GM21529 (cell line): ENCODE results near the gene CDR2.

Source experiments
- ATAC-seq: cut with Tn5 transposase; IDR thresholded peaks from one replicate; pipeline ENCODE4 v1.9.1; 2021; ENCODE audit not compliant: unreplicated experiment

CDR2 gene

GRCh38 chr16:22325598-22326368, 48.6 kb downstream of the CDR2 start:
- ATAC-seq, result no peak

- no peak for ATAC-seq
Measured at GRCh38 chr16:22324787-22325597, 49.4 kb downstream of the CDR2 start.

GRCh38 chr16:22323959-22324786, 50.2 kb downstream of the CDR2 start:
- ATAC-seq, result no peak

- no peak for ATAC-seq
Measured at GRCh38 chr16:22323173-22323958, 51.1 kb downstream of the CDR2 start.

- no peak for ATAC-seq
Measured at GRCh38 chr16:22322741-22323140, 51.7 kb downstream of the CDR2 start.

GRCh38 chr16:22322021-22322471, 52.4 kb downstream of the CDR2 start:
- no peak for ATAC-seq

GRCh38 chr16:22321340-22322001, 52.9 kb downstream of the CDR2 start:
- ATAC-seq, result no peak

GRCh38 chr16:22320572-22321339, 53.7 kb downstream of the CDR2 start:
- no peak for ATAC-seq

- ATAC-seq, result no peak
Measured at GRCh38 chr16:22318690-22319358, 55.6 kb downstream of the CDR2 start.

- ATAC-seq, result no peak
Measured at GRCh38 chr16:22317625-22318024, 56.8 kb downstream of the CDR2 start.

- no peak for ATAC-seq
Measured at GRCh38 chr16:22317001-22317530, 57.4 kb downstream of the CDR2 start.

GRCh38 chr16:22316411-22316811, 58.0 kb downstream of the CDR2 start:
- ATAC-seq, result no peak

- no peak for ATAC-seq
Measured at GRCh38 chr16:22315979-22316378, 58.4 kb downstream of the CDR2 start.

- no peak for ATAC-seq
Measured at GRCh38 chr16:22314661-22315626, 59.5 kb downstream of the CDR2 start.

GRCh38 chr16:22313876-22314470, 60.4 kb downstream of the CDR2 start:
- no peak for ATAC-seq

- ATAC-seq, result no peak
Measured at GRCh38 chr16:22312897-22313781, 61.3 kb downstream of the CDR2 start.
